Measurements from ENCODE around the gene TULP1.
"Not testable (repeated sequence)": the region's sequence is repeated elsewhere in the genome, so short reads cannot be mapped to it uniquely, and the experiment has no call there.

Gene TULP1

DNA sequence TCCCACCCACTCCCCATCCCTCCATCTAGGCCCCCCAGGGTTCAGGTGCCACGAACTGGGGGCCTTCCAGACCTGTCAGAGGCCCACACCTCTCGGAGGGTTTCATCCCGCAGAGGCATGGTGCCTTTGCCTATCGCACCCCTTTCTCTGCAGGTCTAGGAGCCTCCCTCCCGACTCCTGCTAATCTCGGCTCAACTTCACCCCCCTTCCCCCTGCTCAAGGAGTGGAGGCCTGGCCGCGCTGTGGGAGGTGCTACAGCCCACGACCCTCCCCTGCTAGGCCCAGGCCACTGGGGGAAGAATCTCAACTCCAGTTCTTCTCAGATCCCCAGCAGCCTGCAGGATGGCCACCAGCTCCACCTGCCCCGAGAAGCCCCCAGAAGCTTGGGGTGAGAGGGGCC, at the start of gene TULP1:
Gene TULP1 (minus strand): TSS at position 157 of the 400 bp plus-strand sequence. CDS start 38 bp downstream, at position 119.
- DNase-seq = no peak

DNA sequence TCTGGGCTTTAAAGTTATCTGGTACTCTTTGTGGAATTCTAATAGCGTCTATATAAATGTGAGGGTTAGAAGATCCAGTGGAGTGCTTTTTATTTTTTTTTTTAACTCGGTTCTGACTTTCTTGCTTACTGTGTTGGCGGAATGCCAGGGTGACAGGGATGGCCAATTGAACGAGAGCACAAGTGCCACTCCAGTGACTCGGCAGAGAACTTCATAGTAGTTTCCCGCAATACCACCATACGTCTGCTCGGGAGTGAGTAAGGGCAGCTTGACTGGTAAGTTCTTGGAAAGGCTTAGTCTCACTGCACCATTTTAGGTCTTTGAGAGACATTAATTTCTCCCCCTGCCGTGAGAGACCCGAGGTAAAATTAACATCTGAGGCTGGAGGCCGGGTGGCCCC, 49.4 kb upstream of the TULP1 start:
- DNase-seq = no peak

DNA sequence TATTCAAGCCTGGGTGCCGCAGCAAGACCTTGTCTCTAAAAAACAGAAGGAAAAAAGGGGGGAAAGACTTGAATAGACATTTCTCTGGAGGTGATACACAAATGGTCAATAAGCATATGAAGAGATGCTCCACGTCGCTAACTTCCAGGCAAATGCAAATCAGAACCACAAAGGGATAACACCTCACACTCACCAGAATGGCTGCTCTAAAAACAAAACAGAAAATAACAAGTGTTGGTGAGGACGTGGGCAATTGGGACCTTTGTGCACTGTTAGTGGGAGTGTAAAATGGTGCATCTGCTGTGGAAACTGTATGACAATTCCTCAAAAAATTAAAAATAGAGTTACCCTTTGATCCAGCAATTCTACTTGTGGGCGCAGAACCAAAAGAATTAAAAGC, 48.4 kb upstream of the TULP1 start:
- no peak for DNase-seq

DNA sequence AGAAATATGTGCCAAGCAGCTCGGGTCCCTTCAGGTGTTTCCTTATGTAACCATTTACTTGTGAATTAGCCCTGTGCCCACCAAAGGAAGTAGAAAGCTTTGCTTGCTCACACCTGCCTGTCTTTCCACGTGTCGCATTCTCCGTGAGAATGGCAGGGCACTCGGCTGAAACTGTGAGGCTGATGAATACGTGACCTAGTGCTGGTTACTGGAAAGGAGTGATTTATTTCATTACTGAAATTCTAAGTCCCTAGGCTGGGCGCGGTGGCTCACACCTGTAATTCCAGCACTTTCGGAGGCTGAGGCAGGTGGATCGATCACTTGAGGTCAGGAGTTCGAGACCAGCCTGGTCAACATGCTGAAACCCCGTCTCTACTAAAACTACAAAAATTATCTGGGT, 45.9 kb upstream of the TULP1 start:
- DNase-seq = no peak

DNA sequence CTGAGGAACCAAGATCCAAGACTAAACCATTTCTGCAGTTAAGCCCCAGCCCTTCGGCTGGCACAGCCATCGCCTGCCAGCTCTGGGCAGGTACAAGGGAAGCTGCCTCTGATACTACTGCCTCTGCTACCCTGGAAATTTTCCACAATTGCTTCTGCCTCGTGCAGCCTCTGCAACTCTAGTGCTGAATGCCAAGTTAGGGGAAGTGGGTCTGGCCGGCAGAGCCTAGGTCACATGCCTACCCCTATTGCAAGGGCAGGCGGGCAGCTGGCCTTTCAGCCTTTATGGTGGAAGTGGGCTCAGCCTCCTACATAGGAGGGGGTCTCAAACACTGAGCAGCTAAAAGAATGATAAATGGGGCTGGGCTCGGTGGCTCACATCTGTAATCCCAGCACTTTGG, 44.5 kb upstream of the TULP1 start:
- no peak for DNase-seq

DNA sequence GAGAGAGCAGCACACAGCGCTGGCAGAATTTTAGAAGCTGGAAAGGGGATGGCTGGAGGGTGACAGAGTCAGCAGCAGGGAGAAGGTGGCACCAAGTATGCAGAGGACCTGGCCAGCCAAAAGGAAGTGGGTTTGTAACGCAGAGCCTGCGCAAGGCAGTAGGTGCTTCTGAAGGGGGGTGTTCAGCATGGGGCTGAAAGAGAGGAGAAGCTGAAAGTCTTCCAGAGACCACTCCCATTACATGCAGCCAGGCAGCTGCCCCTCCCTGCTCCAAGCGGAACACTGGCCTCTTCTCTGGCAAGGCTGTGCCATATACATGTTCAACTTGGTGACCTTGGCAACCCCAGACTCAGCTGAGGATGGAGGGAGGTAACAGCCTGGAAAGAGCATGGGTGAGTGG, 42.1 kb upstream of the TULP1 start:
- DNase-seq = no peak

DNA sequence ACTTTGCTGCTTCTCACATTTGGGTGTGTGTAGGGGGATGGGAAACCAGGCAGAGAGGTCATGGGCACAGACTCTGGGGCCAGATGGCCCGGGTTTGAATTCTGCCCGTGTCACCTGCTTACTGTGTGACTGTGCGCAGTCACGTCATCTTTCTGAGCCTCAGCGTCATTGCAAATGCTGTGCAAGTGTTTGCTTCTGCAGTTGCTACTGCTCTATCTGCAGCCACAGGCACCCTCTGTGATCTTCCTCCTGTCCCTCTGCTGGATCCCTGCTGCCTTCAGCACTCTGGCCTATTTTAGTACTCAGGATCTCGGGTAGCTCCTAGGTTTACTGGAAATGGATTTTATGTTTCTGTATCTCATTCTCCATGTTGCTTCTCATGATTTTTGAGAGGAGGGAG, 40.6 kb upstream of the TULP1 start:
- DNase-seq = no peak

DNA sequence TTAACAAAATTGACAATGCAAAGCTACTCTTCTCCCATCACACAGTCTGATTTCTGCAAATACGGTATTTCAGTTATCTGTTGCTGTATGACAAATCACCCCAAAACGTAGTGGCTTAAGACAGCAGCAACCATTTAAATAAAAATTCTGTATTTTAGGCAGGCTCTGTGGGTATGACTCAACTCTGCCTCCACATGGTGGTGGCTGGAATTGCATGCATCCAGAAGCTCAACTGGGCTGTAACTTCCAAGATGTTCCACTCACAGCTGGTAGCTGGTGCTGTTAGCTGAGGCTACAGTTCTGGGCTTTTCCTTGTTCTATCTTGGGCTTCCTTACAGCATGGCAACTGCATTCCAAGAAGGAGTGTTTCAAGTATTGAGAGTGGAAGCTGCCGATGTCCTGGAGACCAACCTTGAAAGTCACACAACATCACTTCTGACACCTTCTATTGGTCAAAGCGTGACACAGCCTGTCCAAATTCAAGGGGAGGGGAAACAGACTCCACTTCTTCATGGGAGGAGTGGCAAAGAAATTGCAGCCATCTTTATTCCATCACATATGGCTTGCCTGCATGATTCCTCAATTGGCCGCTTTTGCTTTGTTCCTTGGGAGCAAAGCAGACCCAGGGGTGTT, 39.7 kb upstream of the TULP1 start:
- DNase-seq = peak; percentile 5

DNA sequence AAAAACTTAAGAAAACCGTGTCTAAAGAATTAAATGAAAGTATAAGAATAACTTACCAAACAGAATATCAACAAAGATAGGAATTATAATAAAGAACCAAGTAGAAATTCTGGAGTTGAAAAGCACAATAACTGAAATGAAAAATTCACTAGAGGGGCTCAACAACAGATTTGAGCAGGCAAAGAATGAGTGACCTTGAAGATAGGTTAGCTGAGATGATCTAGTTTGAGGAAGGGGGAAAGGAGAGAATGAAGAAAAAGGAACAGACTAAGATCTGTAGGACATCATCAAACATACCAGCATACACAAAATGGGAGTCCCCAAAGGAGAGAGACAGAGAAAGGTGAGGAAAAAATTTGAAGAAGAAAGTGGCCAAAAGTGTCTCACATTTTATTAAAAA, 37.7 kb upstream of the TULP1 start:
- DNase-seq = no peak

DNA sequence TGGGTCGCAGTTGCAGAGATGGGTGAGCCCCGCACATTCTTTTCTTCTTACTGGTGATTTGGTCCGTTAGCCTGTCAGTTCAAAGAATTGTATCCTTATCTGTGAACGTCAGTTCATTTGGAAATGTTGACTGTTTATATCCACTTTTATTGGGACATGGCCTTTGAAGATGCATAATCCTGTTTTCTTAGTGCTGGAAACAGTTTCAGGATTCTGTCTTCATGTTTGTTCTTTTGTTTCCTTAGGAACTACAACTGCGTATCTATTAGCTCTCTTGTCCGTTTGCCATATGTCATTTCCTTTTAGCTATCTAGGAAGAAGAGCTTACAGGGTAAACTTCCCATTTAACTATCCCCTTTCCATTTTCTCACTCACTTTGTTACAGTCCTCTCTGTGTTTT, 35.0 kb upstream of the TULP1 start:
- DNase-seq = no peak

DNA sequence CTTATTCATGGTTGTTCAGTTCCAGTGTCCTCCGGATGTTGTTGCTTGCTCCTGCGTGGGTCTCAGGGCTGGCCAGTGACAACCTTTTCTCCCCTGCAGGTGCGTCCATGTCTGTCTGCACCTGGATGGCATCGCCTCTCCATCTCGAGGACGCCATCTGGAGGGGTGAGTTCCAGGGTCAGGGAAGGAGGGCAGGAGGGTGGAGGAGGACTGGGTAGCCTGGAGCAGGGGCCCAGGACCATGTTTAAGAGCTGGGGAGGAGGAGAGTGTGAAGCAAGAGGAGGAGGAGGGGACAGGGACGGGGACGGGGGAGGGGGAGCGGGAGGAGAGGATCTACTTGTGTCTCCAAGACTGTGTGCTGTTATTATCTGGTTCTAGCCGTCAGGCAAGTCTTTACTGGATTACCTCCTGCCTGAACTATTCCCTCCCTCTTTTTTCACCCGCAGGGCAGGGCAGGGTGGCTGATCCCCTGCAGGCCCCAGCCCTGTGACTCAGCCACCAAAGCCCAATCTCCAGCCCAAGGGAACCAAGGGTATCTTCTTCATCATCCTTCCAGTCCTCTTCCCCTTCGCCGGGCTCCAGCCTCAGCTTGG, 32.2 kb upstream of the TULP1 start:
- DNase-seq = no peak

DNA sequence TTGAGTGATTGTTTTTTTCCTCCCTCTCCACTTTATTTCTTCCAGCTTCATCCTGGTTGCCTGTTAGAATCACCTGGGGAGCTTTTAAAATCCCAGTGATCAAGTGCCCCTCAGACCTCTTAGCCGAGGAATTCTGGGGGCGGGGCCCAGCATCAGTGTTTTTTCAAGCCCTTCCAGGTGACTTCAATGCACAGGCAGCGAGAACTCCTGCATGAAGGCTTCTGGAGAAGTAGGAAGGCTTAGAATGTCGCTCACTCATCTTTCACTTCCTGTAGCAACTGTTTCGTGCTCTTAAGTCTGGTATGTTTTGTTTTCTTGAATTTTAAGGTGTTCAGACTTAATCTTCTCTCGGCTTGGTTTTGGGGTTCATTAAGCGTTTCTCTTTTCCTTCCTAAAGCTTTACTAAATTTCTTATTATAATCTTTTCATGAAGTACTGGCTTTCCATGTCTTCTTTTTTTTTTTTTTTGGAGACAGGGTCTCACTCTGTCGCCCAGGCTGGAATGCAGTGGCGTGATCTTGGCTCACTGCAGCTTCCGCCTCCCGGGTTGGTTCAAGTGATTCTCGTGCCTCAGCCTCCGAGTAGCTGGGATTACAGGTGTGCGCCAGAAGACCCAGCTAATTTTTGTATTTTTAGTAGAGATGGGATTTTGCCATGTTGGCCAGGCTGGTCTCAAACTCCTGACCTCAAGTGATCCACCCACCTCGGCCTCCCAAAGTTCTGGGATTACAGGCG, 30.9 kb upstream of the TULP1 start:
- no peak for DNase-seq

DNA sequence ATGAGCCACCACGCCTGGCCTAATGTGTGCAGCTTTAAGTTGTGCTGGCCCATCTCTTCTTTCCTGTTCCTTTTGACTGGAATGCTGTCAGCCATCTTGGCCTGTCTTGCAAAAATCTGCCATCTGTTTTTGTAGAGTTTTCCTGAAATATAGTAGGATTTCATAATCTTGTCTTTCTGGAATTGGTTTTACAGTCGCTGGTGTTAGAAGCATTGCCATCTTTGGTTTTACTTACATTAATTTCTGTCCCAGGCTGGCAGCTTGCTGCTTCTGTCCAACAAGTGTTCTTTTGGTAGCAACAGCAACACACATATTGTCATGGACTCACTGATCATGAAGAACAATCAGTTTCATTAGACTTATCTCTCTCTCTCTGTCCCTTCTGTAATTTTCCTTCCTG, 29.1 kb upstream of the TULP1 start:
- DNase-seq = no peak

DNA sequence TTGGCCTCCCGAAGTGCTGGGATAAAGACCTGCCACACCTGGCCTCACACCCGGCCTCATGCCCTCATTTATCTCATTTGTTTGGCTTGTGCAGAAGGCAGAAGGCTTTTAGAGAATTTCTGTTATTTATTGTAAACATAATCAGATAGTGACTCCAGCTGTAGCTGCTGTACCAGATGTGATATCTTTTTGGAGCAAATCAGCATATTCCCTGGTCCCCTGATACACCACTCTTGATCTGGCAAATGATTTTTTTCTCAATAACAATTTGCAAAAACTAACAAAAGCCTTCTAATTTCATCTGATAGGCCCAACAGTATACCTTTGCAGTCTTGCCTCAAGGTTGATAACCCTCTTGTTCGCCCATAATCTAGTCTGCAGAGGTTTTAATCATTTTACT, 26.5 kb upstream of the TULP1 start:
- DNase-seq = no peak

DNA sequence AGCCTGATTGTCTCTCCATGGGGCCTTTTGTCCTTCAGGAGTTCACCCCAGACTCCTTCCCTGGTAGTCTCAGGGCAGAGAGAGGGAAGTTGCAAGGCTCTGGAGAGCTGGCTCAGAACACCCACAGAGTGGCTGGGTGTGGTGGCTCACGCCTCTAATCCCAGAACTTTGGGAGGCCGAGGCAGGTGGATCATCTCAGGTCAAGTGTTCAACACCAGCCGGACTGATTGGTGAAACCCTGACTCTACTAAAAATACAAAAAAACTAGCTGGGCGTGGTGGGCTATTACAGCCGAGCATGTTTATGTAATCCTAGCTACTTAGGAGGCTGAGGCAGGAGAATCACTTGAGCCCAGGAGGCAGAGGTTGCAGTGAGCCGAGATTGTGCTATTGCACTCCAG, 23.2 kb upstream of the TULP1 start:
- DNase-seq = not testable (repeated sequence)

DNA sequence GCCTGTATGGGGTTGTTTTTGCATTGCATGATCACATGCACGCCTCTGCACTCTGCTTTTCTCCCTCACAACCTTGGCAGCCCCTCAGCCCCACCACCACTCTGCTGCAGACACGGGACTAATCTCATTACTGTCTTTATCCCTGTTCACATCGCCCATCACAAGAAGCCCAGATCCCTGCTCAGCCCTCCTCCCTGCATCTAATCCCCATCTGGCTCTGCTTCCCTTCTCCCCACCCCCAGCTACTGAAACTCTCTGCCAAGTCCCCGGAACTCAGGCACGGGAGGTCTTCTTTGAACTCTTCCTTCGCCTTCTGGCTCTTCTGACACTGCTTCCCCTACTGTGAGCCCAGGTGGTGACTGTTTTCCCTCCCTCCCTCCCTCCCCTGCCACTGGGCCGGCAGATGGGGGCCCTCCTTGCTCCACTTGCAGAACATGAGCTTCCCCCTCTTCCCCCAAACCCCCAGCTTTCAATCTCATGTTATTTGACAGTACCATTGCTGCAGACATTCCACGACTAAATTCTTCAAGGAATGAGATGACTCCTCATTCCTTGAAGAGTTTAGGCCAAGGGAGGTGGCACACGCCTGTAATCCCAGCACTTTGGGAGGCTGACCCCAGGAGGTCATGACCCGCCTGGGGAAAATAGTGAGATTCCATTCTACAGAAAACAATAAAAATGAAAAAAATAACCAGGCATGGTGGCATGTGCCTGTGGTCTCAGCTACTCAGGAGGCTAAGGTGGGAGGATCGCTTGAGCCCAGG, 21.9 kb upstream of the TULP1 start:
- DNase-seq = no peak

DNA sequence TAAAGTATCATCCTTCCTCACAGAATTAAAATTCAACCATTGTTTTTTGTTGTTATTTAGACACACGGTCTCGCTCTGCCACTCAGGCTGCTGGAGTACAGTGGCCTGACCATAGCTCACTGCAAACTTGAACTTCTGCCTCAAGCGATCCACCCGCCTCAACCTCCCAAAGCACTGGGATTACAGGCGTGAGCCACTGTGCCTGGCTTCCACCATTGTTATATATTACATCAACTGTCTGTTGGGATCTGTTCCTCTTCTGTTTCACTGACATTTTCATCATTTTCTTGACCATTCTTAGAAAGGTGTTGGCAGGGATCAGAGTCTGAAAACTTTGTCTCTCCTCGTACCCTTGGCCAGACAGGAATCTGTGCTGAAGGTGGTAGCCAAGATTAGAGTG, 21.3 kb upstream of the TULP1 start:
- no peak for DNase-seq

DNA sequence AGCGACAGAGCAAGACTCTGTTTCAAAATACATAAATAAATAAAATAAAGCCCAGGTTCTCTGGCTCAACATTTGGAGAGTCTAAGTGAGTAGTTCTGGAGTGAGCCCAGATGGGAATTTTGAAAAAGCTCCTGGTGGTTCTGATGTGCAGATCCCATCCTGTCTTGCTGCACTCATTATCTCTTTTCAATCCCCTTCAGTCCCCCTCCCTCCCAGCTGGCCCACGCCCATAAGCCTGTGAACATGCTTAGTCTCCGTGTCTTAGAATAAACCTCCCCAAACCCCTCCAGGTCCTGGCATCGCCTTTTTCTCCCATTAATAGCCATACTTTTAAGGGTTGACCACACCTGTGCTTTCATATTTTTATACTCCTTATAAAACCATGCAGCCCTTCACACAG, 19.4 kb upstream of the TULP1 start:
- DNase-seq = no peak

DNA sequence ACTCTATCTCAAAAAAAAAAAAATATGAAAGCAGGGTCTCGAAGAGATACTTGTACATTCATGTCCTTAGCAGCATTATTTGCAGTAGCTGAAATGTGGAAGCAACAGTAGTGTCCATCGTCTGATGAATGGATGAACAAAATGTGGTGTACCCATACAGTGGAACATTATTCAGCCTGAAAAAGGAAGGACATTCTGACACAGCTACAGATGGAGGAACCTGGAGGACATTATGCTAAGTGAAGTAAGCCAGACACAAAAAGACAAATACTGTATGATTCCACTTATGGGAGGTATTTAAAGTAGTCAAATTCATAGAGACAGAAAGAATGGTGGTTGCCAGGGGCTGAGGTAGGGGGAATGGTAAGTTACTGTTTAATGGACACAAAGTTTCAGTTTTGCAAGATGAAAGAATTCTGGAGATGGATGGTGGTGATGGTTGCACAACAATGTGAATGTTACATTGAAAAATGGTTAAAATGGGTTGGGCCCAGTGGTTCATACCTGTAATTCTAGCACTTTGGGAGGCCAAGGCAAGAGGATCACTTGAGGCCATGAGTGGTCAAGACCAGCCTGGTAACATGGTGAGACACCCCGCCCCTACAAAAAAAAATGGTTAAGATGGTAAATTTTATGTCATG, 11.8 kb upstream of the TULP1 start:
- no peak for DNase-seq

DNA sequence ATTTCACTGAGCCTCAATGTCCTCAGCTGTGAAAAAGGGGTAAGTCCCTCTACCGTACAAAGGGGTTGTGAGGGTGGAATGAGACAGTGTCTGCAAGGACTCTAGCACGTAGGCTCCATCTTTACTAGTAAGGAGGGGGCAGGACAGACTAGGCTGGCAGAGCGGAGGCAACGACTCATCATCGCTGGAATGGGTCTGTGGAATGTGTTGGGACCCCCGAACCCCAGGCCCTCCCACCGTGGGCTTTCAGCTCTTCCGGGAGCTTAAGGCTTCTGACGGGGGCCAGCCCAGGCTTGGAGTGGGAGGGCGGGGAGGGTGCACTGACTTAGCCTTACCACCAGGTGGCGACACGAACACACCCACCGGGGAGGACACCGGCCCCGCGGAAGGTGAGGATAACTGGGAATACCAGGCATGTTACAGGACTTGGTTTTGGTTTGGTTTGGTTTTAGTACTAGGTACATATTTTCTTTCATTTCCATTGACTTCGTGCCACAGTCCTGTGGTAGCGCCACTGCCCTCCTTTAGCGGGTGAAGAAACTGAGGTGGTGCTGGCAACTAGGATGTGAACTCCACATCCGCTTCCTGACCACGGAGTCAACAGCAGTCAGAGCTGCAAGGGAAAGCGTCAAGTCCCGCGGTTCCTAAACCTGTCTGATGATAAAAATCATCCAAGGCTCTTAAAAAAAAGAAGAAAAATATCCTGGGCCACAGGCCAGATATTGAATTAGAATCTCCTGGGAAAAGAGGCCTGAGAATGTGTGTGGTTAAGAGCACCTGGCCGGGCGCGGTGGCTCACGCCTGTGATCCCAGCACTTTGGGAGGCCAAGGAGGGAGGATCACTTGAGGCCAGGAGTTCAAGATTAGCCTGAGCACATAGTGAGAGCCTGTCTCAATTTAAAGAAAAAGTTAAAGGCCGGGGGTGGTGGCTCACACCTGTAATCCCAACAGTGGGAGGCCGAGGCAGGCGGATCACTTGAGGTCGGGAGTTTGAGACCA, 10.3 kb upstream of the TULP1 start:
- DNase-seq = peak; percentile 25

DNA sequence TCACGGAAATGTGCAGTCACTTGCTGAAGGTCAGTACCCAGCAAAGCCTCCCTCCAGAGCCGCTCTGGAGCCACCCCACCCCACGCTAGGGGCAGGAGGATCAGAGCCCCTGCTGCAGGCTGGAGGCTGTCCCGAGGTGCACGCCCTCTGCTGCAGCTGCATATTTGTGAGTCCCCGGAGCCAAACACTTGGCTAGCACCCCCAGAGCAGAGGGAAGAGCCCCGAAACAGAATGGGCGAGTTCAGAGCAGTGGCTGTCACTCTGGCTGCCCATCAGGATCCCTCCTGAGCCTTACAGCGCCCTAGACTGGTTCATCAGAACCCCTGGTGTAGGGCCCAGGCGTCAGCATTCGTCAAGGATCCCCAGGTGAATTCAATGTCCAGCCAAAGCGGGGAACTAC, 9.5 kb upstream of the TULP1 start:
- no peak for DNase-seq

DNA sequence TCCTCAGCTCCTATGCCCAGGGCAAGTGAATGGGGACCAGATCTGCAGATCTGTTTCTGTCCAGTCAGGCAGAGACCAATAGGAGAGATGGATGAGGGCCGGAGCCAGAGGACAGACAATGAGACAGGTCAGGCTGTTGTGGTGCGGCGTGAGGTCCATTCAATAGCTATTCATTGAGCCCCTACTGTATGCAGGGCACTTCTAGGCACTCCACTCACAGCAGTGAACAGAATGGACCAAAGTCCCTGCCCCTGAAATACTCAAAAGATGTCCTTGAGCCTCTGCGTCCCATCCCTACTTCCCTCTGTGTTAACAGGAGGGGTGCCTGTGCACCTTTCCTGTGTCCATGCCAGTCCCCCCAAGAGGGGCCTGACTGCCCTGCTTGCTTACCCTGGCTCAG, 8.5 kb upstream of the TULP1 start:
- DNase-seq = no peak

All from NK-92 treated with Interleukin-12 subunit alpha and Interleukin-12 subunit beta, amount 100 ng/mL, for 24 hours (cell line).